HG02840 (cell line): ENCODE results near the gene GABRD.
"Not testable (repeated sequence)": the region's sequence is repeated elsewhere in the genome, so short reads cannot be mapped to it uniquely, and the experiment has no call there.

Source experiments
- ATAC-seq: cut with Tn5 transposase; IDR thresholded peaks from one replicate; pipeline ENCODE4 v1.9.1; 2021; ENCODE audit warnings: mild to moderate bottlenecking, moderate library complexity, moderate number of reproducible peaks; ENCODE audit not compliant: unreplicated experiment, low FRiP score

The GABRD gene, protein sequence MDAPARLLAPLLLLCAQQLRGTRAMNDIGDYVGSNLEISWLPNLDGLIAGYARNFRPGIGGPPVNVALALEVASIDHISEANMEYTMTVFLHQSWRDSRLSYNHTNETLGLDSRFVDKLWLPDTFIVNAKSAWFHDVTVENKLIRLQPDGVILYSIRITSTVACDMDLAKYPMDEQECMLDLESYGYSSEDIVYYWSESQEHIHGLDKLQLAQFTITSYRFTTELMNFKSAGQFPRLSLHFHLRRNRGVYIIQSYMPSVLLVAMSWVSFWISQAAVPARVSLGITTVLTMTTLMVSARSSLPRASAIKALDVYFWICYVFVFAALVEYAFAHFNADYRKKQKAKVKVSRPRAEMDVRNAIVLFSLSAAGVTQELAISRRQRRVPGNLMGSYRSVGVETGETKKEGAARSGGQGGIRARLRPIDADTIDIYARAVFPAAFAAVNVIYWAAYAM

DNA sequence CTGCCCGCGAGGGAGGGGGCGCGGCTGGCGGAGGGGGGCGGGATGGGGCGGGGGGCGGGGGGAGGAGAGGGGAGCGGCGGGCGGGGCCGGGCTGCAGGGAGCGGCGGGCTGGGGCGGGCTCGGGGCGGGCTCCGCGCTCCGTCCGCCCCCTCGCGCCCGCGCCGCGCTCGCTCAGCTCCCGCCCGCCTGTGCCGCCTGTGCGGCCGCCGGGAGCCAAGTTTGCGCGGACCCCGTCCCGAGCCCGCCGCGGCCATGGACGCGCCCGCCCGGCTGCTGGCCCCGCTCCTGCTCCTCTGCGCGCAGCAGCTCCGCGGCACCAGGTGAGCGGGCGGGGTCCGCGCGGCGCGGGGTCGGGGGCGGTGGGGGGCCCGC, at the start of gene GABRD:
GABRD (plus strand) TSS at position 174 of the 372 bp plus-strand sequence; CDS start at position 253, 79 bp downstream.
- ATAC-seq: no peak

- ATAC-seq: no peak
Measured at GRCh38 chr1:1969505-1969900, 49.6 kb upstream of the GABRD start.

DNA sequence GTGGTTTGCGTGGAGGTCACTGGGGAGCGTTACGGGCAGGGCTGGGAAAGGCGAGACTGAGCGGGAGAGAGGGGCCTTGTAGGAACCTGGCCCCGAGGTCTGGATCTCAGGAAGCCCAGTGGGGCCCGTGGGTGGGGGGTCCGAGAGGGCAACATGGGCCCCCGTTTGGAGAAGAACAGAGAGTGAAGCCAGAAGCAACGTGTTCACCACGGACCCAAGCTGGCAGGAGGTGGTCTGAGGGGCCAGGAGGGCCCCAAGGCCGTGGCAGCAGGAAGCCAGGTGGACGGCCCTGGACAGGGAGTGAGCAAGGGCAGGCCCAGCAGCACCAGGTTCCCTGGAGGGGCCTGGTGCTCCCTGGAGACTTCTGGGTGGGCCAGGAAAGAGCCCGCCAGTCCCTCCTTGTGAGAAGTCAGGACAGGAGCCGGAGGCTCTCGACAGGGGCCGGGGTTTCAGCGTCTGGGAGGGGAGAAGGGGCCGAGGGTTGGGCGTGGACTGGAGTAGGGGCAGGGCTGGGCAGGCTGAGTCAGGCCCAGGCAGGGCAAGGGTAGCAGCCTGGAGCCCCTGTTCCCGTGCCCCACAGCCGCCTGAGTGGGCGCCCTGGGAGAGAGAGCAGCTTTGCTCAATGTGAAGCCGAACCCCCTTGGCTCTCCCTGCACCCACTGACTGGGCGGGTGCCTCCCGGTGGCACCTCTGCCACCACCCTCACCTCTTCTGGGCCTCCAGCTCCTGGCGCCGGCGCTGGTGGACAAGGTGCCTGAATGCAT, 49.0 kb upstream of the GABRD start:
- ATAC-seq: no peak

GRCh38 chr1:1971017-1971416, 48.1 kb upstream of the GABRD start:
- ATAC-seq: no peak

GRCh38 chr1:1971688-1972087, 47.5 kb upstream of the GABRD start:
- no peak for ATAC-seq

DNA sequence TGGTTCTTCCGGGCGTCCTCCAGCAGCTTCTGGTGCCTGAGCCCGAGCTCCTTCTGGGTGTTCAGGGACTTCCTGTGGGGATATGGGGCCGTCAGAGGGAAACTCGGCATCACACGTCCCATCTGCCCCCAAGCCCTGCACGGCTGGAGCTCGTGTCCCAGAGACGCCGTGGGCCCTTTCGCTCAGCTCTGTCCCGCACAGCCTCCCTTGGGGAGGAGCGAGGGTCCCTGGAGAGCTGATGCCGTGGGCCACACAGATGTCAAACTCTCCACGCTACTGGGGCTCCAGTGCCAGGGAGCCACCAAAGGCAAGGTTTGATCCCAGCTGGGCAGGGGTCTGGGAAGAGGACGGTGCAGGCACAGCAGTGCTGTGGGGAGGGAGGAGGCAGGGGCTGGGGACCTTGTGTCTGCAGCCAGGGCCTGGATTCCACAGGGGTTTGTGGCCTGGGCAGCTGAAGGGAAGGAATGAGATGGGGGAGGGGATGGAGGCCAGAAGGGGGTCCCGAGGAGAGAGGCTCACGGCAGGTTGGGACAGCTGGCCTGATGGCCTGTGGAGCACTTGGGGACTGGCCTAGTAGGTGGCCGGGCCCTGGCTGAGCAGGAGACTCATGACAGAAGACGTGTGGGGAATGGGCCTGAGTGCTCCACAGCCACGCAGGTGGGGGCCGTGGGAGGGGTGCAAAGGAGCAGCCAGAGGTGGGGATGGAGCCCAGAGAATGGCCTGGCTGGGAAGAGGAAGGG, 46.0 kb upstream of the GABRD start:
- ATAC-seq: no peak

DNA sequence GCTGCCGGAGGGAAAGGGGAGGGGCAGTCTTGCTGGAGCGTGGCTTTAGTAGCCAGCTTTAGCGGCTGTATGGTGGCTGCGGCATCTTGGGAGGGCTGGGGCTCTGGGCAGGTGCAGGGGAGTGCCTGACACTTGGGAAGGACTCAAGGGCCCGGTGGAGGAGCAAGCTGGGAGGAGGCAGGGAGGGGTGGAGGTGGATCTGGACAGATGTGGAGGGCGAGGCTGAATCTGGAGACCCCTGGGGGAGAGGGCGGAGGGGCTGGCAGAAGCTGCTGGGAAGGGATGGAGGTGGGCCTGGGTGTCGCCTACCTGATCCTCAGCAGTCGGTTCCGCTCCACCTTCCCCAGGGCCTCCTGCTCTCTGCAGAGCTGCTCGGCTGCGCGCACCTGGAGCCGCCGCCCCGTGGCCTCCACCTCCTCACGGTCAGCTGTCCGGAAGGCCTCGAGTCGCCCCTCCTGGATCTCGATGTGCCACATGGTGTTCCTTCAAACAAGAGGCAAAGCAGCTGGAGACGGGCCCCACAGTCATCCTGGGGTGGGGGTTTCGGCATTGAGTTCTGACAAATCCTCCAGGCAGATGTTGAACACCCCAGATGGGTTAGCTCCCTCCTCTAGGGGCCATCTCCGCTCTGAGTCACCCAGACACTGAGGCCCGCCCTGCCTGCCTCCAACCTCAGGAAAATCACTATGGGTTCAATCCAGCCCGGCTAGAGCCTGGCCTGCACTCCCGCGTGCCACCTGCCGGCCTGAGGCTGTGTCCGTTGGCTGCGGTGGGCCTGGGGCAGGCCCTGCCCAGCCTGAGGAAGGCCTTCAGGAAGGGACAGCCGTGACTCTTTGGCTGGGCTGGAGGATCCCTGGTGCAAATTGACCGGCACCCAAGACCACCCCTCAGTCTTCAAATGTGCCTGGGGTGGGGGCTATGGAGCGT, 45.2 kb upstream of the GABRD start:
- ATAC-seq: no peak

- ATAC-seq: no peak
Measured at GRCh38 chr1:1974834-1975233, 44.3 kb upstream of the GABRD start.

GRCh38 chr1:1975535-1975934, 43.6 kb upstream of the GABRD start:
- ATAC-seq: no peak

DNA sequence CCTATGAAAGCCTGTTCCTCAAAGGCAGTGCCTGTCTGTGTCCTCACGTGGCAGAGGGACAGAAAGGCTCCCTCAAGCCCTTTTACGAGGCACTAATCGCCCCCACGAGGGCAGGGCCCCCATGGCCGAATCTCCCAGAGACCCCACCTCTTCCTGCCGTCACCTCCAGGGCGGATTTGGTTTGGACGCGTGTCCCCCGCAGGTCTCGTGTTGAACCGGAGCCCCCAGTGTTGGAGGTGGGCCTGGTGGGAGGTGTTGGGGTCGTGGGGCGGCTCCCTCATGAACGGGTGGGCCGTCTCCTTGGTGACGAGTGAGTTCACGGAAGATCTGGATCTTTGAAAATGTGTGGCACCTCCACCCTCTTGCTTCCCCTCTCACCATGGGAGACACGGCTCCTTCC, 43.1 kb upstream of the GABRD start:
- no peak for ATAC-seq

GRCh38 chr1:1978108-1978507, 41.0 kb upstream of the GABRD start:
- ATAC-seq: no peak

DNA sequence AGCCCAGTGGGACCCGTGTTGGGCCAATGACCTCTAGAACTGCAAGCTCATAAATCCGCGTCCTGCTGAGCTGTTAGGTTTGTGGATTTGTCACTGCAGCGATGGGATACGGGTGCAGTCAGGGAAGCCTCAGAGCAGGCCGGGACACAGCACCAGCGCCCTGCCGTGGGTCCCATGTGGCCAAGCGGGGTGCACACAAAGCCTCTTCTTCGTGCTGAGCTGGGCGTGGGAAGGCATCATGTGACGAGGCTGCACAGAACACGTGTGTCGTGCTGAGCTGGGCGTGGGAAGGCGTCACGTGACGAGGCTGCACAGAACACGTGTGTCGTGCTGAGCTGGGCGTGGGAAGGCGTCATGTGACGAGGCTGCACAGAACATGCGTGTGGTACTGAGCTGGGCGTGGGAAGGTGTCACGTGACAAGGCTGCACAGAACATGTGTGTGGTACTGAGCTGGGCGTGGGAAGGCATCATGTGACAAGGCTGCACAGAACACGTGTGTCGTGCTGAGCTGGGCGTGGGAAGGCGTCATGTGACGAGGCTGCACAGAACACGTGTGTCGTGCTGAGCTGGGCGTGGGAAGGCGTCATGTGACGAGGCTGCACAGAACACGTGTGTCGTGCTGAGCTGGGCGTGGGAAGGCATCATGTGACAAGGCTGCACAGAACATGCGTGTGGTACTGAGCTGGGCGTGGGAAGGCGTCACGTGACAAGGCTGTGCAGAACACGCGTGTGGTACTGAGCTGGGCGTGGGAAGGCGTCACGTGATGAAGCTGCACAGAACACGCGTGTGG, 40.3 kb upstream of the GABRD start:
- not testable (repeated sequence) for ATAC-seq

- ATAC-seq: no peak
Measured at GRCh38 chr1:1979482-1980165, 39.5 kb upstream of the GABRD start.

- no peak for ATAC-seq
Measured at GRCh38 chr1:1980467-1981141, 38.5 kb upstream of the GABRD start.

GRCh38 chr1:1981142-1981500, 38.0 kb upstream of the GABRD start:
- ATAC-seq: no peak

DNA sequence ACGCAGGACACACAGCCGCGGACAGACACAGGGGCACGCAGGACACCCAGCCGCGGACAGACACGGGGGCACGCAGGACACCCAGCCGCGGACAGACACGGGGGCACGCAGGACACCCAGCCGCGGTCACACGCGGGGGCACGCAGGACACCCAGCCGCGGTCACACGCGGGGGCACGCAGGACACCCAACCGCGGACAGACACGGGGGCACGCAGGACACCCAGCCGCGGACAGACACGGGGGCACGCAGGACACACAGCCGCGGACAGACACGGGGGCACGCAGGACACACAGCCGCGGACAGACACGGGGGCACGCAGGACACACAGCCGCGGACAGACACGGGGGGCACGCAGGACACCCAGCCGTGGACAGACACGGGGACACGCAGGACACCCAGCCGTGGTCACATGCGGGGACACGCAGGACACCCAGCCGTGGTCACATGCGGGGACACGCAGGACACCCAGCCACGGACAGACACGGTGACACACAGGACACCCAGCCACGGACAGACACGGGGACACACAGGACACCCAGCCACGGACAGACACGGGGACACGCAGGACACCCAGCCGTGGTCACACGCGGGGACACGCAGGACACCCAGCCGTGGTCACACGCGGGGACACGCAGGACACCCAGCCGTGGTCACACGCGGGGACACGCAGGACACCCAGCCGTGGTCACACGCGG, 37.4 kb upstream of the GABRD start:
- not testable (repeated sequence) for ATAC-seq

GRCh38 chr1:1982379-1983232, 36.5 kb upstream of the GABRD start:
- ATAC-seq: no peak
